22Rv1 (cell line): Measurements from ENCODE around the gene ACHE.

ENCODE experiments used
- ZFX ChIP-seq: fragments of 450-650 bp; IDR thresholded peaks from 2 replicates; pipeline ENCODE4 v1.6.1; 2017; ENCODE audit warnings: antibody characterized with exemption, borderline replicate concordance
- TF ChIP-seq, protein P1 (sequence below): fragments of 450-650 bp; IDR thresholded peaks from 2 replicates; pipeline ENCODE4 v1.5.1; 2017; ENCODE audit warnings: mild to moderate bottlenecking

DNA sequence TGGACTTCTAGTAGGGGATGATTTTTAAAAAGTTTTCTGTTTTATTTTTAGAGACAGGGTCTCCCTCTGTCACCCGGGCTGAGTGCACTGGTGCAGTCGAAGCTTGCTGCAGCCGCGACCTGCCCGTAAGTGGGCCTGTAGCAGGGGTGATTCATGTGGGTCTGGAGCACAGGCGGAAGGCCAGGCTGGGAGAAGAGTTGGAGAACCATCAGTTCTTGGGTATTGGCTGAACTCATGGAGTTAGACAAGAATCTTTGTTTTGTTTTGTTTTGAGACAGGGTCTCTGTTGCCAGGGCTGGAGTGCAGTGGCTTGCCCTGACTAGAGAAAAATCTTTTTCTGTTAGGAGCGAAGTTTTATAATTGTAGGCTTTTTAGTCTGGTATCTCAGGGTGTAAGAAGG lies 15.0 kb downstream of the ACHE start:
- TF ChIP-seq, protein P1, sequence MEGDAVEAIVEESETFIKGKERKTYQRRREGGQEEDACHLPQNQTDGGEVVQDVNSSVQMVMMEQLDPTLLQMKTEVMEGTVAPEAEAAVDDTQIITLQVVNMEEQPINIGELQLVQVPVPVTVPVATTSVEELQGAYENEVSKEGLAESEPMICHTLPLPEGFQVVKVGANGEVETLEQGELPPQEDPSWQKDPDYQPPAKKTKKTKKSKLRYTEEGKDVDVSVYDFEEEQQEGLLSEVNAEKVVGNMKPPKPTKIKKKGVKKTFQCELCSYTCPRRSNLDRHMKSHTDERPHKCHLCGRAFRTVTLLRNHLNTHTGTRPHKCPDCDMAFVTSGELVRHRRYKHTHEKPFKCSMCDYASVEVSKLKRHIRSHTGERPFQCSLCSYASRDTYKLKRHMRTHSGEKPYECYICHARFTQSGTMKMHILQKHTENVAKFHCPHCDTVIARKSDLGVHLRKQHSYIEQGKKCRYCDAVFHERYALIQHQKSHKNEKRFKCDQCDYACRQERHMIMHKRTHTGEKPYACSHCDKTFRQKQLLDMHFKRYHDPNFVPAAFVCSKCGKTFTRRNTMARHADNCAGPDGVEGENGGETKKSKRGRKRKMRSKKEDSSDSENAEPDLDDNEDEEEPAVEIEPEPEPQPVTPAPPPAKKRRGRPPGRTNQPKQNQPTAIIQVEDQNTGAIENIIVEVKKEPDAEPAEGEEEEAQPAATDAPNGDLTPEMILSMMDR, result no peak
- TF ChIP-seq ZFX, result no peak
